GM10266 (cell line): ENCODE measurements around the gene TRIM5.
"Not testable (repeated sequence)": the region's sequence is repeated elsewhere in the genome, so short reads cannot be mapped to it uniquely, and the experiment has no call there.

Source experiments
- DNase-seq: peaks from one replicate; pipeline ENCODE4 v3.0.0; 2012; ENCODE audit errors: extremely low spot score
- TF ChIP-seq, protein P1 (sequence below): IDR thresholded peaks from 2 replicates; pipeline ENCODE4 v1.5.1; 2012; ENCODE audit warnings: mild to moderate bottlenecking, low read depth; ENCODE audit not compliant: control insufficient read depth, insufficient read depth; ENCODE audit errors: missing control alignments

The TRIM5 gene

GRCh38 chr11:5686426-5686825 is 1.6 kb upstream of the TRIM5 start:
- no peak for DNase-seq
- TF ChIP-seq, protein P1, sequence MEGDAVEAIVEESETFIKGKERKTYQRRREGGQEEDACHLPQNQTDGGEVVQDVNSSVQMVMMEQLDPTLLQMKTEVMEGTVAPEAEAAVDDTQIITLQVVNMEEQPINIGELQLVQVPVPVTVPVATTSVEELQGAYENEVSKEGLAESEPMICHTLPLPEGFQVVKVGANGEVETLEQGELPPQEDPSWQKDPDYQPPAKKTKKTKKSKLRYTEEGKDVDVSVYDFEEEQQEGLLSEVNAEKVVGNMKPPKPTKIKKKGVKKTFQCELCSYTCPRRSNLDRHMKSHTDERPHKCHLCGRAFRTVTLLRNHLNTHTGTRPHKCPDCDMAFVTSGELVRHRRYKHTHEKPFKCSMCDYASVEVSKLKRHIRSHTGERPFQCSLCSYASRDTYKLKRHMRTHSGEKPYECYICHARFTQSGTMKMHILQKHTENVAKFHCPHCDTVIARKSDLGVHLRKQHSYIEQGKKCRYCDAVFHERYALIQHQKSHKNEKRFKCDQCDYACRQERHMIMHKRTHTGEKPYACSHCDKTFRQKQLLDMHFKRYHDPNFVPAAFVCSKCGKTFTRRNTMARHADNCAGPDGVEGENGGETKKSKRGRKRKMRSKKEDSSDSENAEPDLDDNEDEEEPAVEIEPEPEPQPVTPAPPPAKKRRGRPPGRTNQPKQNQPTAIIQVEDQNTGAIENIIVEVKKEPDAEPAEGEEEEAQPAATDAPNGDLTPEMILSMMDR = no peak

GRCh38 chr11:5684036-5684645 is 733 bp downstream of the TRIM5 start:
- no peak for DNase-seq
- TF ChIP-seq, protein P1 = peak; percentile 0

DNA sequence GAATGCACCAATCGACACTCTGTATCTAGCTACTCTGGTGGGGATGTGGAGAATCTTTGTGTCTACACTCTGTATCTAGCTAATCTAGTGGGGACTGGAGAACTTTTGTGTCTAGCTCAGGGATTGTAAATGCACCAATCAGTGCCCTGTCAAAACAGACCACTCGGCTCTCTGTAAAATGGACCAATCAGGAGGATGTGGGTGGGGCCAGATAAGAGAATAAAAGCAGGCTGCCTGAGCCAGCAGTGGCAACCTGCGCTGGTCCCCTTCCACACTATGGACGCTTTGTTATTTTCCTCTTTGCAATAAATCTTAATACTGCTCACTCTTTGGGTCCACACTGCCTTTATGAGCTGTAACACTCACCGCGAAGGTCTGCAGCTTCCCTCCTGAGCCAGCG is 1.3 kb downstream of the TRIM5 start:
- DNase-seq = not testable (repeated sequence)

- not testable (repeated sequence) for DNase-seq
Measured at GRCh38 chr11:5682890-5683441, 1.9 kb downstream of the TRIM5 start.

DNA sequence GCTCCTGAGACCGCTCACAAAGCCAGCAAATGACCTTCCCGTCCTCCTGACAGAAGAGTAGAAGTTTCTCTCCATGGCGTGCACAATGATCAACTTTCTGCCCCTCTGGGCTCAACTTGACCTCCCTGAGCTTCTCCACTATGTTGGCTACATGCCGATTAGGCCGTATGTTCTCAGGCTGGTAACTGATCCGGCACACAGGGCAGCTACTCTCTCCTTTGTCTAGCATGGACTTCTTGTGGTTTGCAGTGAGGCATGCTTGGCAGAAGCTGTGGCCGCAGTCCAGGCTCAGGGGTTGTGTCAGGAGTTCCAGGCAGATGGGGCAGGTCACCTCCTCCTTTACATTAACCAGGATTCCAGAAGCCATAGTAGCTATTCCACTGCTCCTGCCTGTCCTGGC is 5.1 kb downstream of the TRIM5 start:
- TF ChIP-seq, protein P1 = no peak
- DNase-seq = no peak

- TF ChIP-seq, protein P1 = no peak
- no peak for DNase-seq
Measured at GRCh38 chr11:5674391-5674790, 10.5 kb downstream of the TRIM5 start.

DNA sequence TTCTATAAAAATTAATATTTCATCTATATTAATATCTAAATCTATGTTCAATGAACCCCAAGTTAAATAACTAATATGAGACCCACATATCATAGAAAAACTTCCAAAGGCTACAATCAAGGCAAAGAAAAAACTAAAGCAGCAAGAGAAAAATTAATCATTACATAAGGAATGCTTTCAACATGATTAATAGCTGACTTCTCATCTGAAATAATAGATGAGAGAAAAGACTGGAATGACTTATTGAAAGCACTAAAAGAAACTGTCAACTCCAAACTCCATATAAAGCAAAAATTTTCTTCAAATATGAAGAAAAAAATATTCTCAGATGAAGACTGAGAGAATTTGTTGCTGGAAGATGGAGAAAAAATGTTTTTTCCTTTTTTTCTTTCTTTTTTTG is 13.0 kb downstream of the TRIM5 start:
- DNase-seq = no peak
- TF ChIP-seq, protein P1 = no peak

GRCh38 chr11:5666402-5666793 is 18.5 kb downstream of the TRIM5 start:
- TF ChIP-seq, protein P1 = no peak
- DNase-seq = no peak
